Stimulated activated CD4-positive, alpha-beta T cell treated with anti-CD3 and anti-CD28 coated beads, TNF-alpha, amount 100 ng/mL, for 4 hours (primary cell): ENCODE data around the gene TBX15.

Source experiments
- DNase-seq, 3 experiments: peaks; one replicate each; pipeline ENCODE4 v3.0.0-alpha.2; 2020; ENCODE audit warnings: low read depth in 3 of 3

TBX15 gene

GRCh38 chr1:118890851-118891384 lies 97.2 kb downstream of the TBX15 start:
- no peak for DNase-seq

- DNase-seq, result no peak
Measured at GRCh38 chr1:118884946-118885345, 103.2 kb downstream of the TBX15 start.

GRCh38 chr1:118881751-118882150 lies 106.4 kb downstream of the TBX15 start:
- no peak for DNase-seq

GRCh38 chr1:118878661-118879060 lies 109.5 kb downstream of the TBX15 start:
- no peak for DNase-seq

GRCh38 chr1:118877668-118878396 lies 110.3 kb downstream of the TBX15 start:
- DNase-seq, result no peak

- DNase-seq, result no peak
Measured at GRCh38 chr1:118871582-118872171, 116.5 kb downstream of the TBX15 start.

GRCh38 chr1:118868387-118868786 lies 119.8 kb downstream of the TBX15 start:
- DNase-seq, result no peak

GRCh38 chr1:118866330-118866729 lies 121.8 kb downstream of the TBX15 start:
- DNase-seq, result no peak

- no peak for DNase-seq
Measured at GRCh38 chr1:118863688-118864087, 124.5 kb downstream of the TBX15 start.

GRCh38 chr1:118862755-118863154 lies 125.4 kb downstream of the TBX15 start:
- no peak for DNase-seq

GRCh38 chr1:118861216-118861615 lies 126.9 kb downstream of the TBX15 start:
- DNase-seq, result no peak

- DNase-seq, result no peak
Measured at GRCh38 chr1:118859999-118860398, 128.1 kb downstream of the TBX15 start.

- no peak for DNase-seq
Measured at GRCh38 chr1:118846443-118846842, 141.7 kb downstream of the TBX15 start.

- DNase-seq, result no peak
Measured at GRCh38 chr1:118842452-118843201, 145.5 kb downstream of the TBX15 start.

- no peak for DNase-seq
Measured at GRCh38 chr1:118841521-118841920, 146.6 kb downstream of the TBX15 start.
